Urinary bladder (tissue), 4 donors: ENCODE data around the gene SPON1. TPM values are rescaled to one million over a fixed set of nuclear protein-coding genes. Genes with fewer than 3 reads are reported as not detected.
"Not testable (repeated sequence)": the region's sequence is repeated elsewhere in the genome, so short reads cannot be mapped to it uniquely, and the experiment has no call there.

Experiments used
- DNase-seq: peaks from one replicate; pipeline ENCODE4 v3.0.0-alpha.2; 2015; ENCODE audit errors: extremely low spot score
- H3K27ac ChIP-seq: one replicate; pipeline ENCODE4 v1.5.1; 2013; ENCODE audit warnings: low read depth, mild to moderate bottlenecking, moderate library complexity
- H3K36me3 ChIP-seq: one replicate; pipeline ENCODE4 v1.6.1; 2013; ENCODE audit warnings: mild to moderate bottlenecking, moderate library complexity; ENCODE audit not compliant: insufficient read depth
- H3K4me1 ChIP-seq: one replicate; pipeline ENCODE4 v1.6.1; 2013; ENCODE audit warnings: mild to moderate bottlenecking, moderate library complexity; ENCODE audit not compliant: insufficient read depth
- H3K4me3 ChIP-seq: one replicate; pipeline ENCODE4 v1.5.1; 2013; ENCODE audit warnings: low read depth, low read length
- WGBS: extraction: QIAGEN DNeasy Blood & Tissue Kit; methylation state at CpG from one replicate; pipeline ENCODE4 v1.1.7; 2013; 5-methylcytosine and 5-hydroxymethylcytosine counted together
- polyA plus RNA-seq: library from polyadenylated mRNA; stranded (reverse); fragments of 200-250 nt; gene quantifications from one replicate; pipeline ENCODE4 v1.2.3, GENCODE V29; 2013
- total RNA-seq: library from RNA; depleted of rRNA; stranded (reverse); fragments of >200 nt; gene quantifications from one replicate; pipeline ENCODE4 v1.2.3, GENCODE V29; 2014
- donor health status: healthy with polysubstance abuse.
- donor health status: healthy.

Gene SPON1
- total and polyA plus RNA-seq, 2 donors, result 71.5 to 131 TPM

DNA sequence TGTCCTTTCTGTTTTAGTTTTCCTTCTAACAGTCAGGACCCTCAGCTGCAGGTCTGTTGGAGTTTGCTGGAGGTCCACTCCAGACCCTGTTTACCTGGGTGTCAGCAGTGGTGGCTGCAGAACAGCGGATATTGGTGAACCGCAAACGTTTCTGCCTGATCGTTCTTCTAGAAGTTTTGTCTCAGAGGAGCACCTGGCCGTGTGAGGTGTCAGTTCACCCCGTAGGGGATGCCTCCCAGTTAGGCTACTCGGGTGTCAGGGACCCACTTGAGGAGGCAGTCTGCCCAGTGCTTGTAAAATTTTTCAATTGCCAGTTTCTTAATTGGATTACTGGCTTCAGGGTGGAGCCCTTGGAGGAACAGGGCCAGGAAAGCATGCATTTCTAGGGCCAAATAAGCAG is 211.2 kb downstream of the SPON1 start:
- H3K4me3 ChIP-seq, result not testable (repeated sequence)

GRCh38 chr11:14179116-14179820 is 216.7 kb downstream of the SPON1 start:
- Histone ChIP-seq H3K27ac (no peak overlapping the region), H3K4me3 (no peak overlapping the region), H3K36me3 (no peaks in the 10 kb centered on the region), H3K4me1 (peaks cover 1% of the 10 kb centered on the region)
- no peak for DNase-seq
- 72% methylated on average over 4 of the region's 4 CpGs for WGBS

More for the DNA sequence above, 211.2 kb downstream of the SPON1 start:
- not testable (repeated sequence) for DNase-seq, H3K4me1 ChIP-seq, H3K36me3 ChIP-seq, H3K27ac ChIP-seq
- 88% methylated on average over 7 of the region's 7 CpGs for WGBS

DNA sequence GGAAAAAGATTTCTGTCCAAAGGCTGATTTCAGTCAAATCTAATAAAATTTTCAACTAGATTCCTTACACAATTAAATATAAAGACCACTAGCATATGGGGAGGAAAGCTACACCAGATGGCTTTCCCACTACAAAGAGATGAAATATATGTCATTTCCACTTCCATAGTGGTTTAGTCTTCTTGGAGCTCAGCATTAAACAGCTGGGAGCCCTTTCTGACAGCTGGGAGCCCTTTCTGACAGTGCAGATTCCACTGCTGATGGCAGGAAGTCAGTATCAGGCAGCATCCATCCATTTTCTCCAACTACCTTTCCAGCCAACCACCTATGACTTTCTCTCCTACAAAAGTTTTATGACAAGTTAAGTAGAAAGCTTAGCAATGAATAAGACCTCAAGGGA is 218.6 kb downstream of the SPON1 start:
- Histone ChIP-seq H3K4me3 (no peak overlapping the region), H3K36me3 (peaks cover 2% of the 10 kb centered on the region), H3K4me1 (peaks cover 1% of the 10 kb centered on the region), H3K27ac (no peak overlapping the region)
- no peak for DNase-seq

DNA sequence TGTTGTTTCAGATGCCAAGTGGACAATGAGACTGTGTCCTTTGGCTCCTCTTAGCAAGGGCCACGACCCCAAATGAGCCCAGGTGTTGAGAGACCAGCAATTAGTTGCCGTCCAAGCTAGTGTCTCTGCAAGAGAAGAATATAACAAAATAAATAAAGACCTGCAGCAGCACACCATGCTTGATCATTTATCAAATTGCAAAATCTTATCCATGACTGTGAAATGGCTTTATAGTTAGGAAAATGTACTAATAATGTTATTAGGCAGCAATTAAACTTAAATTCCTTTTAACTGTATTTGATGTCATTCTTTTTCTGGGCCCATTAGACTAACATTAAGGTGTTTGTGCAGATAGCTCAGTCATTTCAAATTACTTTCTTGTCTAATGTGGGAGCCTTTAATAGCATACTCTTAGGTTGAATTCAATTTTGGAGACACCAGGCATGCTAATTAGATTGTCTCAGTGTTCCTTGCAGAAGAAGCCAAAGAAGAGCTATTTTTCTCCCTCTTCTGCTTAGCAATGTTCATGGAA is 220.4 kb downstream of the SPON1 start:
- Histone ChIP-seq H3K4me1 (peaks cover 1% of the 10 kb centered on the region), H3K4me3 (no peak overlapping the region), H3K36me3 (peaks cover 2% of the 10 kb centered on the region), H3K27ac (no peak overlapping the region)
- DNase-seq, result no peak
- 78% methylated on average over 2 of the region's 2 CpGs for WGBS

DNA sequence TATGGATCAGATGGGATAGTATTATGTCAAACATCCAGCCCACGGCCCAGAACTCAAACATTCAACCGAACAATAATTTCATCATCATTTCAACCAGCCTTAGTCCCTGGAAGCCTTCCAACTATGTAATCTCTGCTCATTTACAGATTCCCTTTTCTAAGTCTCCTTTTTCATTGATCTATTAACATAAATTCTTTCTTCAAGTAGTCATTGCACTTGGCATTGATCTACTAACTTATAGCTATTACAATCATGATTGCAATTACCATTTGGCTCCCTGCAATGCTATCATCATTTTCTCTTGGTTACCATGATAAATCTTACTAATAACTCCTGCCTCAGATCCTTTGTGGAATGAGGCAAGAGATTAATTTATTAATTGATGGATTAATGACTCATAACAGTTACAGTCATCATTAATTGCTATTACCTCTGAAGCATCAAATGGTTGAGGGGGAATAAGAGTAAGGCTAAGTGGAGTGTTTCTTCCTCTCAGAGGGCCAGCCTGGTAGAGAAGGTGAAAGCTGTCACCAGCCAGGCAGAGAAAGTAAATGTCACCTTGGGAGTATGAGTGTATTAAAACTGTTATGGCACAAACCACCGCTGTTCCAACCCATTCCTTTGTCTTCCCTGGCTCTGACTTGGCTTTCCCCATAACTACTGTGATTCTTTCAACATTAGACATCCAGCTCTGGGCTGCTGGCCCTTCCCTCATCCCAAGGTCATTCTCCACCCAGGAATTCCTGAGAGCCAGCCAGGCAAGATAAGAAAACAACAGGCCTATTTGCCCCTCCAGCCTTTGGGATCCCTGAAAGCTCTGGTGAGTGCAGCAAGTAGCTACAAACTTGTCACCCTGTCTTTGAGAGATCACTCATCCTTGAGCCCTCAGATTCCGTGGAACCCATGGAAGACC is 221.8 kb downstream of the SPON1 start:
- Histone ChIP-seq H3K36me3 (peaks cover 2% of the 10 kb centered on the region), H3K4me3 (no peak overlapping the region), H3K4me1 (peaks cover 1% of the 10 kb centered on the region), H3K27ac (no peak overlapping the region)
- DNase-seq, result no peak
- 69% methylated on average over 4 of the region's 4 CpGs for WGBS

- WGBS, result 90% methylated on average over 1 of the region's 1 CpG
- Histone ChIP-seq H3K36me3 (peaks cover 2% of the 10 kb centered on the region), H3K27ac (no peak overlapping the region), H3K4me3 (no peak overlapping the region), H3K4me1 (peaks cover 1% of the 10 kb centered on the region)
- no peak for DNase-seq
Observed at GRCh38 chr11:14185461-14185860, 222.9 kb downstream of the SPON1 start.

DNA sequence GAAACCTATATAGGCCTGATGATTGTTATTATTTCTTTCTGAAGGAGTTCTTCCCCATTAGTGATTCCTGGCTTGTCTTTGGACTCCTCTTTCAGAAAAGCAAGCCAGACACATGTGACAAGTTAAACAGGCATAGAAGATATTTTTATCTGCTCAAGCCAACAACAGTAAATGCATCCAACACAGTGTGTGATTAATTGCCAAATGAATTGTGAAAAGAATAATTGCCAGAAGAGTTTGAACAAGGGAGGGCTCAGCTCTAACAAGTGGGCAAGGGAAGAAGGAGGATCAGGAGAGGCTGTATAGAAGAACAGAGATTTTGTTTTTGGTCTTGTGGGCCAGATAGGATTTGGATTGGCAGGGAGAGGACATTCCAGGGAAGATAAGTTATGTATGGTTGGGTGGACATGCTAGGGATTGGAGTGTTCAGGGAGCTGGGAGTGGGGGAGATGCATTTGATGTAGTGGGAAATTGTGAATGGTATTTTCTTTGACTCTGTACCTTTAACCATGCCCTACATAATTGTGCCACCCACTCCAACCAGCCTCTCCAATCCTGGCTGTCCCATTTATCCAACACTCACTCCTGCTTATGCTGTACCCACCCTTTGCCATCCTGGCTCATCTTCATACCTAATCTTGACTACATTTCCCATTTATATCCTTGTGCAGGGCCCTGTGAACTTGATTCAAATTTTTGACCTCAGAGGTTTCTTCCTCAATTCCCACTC is 223.7 kb downstream of the SPON1 start:
- DNase-seq, result peak; percentile 35
- H3K4me1 ChIP-seq, result peaks cover 1% of the 10 kb centered on the region
- H3K36me3 ChIP-seq, result peaks cover 2% of the 10 kb centered on the region
- no peak overlapping the region for H3K4me3 ChIP-seq
- no peak overlapping the region for H3K27ac ChIP-seq

GRCh38 chr11:14189874-14190273 is 227.4 kb downstream of the SPON1 start:
- 69% methylated on average over 3 of the region's 3 CpGs for WGBS
- no peak for DNase-seq
- no peak overlapping the region for H3K27ac ChIP-seq
- no peak overlapping the region for H3K4me3 ChIP-seq
- H3K4me1 ChIP-seq, result no peaks in the 10 kb centered on the region
- peaks cover 2% of the 10 kb centered on the region for H3K36me3 ChIP-seq

DNA sequence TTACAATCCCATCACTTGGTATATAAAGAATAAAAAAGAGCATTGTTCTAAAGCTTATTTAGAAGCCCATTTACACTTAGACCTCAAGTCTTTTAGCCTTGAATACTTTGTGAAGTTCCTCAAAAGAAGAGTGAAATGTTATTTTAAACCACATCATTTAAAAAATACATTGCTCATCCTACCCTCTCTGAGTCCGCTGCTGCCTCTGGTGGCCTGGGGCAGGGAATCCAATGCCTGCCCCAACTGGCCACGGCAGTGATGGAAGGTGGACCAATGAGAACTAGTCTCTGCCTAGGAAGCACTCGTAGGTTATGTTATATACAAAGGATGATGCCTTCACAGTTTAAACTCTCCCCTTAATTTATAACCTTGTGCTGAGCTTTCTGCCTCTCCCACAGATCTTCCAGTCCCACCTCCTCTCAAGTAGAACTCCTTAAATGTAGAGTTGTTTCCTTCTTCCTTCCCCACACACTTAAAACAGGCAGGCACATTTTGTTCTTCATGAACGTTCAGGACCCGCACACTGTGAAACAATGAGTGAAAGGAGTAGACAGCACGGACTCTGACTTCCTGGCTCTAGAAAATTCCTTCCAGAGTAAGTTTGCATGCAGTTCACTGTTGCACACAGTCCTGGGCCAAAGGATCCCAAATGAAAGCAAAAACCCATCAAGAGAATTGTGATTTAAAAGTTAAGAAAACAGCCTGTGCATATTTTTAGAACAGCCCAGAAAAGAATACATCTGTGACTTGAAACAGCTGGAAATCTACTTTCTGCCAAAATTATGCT is 228.7 kb downstream of the SPON1 start:
- H3K36me3 ChIP-seq, result no peaks in the 10 kb centered on the region
- no peak overlapping the region for H3K27ac ChIP-seq
- 50% methylated on average over 6 of the region's 6 CpGs for WGBS
- DNase-seq, result peak; percentile 26
- H3K4me1 ChIP-seq, result no peaks in the 10 kb centered on the region
- H3K4me3 ChIP-seq, result no peak overlapping the region

DNA sequence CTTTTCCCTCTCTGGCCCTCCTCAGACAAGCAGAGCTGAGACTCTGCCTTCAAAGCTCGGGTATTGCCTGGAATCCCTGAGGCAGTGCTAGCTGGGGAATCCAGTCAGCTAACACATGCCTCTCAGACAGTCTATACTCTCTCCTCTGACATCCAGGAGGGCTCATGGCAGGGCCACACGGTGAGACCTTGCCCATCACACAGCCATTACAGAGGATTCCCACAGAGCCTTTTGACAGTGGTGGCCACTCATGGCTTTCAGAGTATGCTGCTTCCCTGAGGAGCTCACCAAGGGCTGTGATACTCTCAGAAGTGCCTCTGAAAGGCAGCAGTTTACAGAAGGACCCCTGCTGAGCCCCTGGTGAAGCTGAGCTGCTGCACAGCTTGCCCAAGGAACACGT is 231.1 kb downstream of the SPON1 start:
- Histone ChIP-seq H3K27ac (no peak overlapping the region), H3K4me3 (no peak overlapping the region), H3K36me3 (no peaks in the 10 kb centered on the region), H3K4me1 (no peaks in the 10 kb centered on the region)
- no peak for DNase-seq
- 70% methylated on average over 3 of the region's 3 CpGs for WGBS

DNA sequence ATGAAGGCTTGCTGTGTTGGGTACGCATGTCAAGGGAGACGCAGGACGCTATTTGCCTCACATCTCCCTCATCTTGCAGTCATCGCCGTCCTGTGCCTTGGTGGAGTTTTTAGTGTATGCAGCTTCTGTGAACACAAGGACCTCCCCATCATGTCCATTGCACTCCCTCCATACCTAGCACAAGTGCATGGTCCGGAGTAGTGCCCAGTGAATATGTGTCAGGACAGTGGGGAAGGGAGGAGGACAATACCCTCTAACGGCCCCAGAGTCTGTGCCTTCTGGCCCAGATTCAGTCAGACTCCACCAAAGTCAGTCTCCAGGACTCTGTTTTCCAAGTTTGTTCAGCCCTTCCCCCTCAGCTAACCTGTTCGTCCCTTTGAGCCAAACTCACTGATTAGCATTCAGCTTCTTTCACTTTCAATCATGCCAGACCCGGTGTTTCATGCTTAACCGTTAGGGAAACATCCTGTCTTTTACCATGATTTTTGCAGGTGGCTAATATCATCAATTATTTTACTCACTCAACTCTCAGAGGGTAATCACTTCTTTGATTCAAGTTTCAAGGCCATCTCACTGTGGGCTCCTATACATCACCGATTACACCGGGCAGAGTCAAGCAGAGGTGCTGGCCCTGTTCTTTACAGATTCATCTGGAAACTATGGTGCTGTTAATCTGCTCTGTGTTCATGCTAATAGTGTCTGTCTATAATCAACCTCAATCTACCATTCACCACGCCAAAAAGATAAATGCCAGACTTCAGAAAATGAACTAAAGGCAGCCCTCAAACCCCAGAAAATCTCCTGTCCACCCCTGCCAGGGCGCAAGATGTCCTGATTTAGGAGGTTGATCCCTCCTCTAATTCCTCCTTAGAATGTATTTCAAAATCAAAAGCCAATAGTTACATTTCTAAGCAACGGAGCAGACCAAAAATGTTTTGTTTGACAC is 240.0 kb downstream of the SPON1 start:
- WGBS, result 67% methylated on average over 15 of the region's 15 CpGs

GRCh38 chr11:14203321-14203720 is 240.8 kb downstream of the SPON1 start:
- no peak overlapping the region for H3K4me3 ChIP-seq
- WGBS, result 86% methylated on average over 4 of the region's 4 CpGs

More for the DNA sequence above, 240.0 kb downstream of the SPON1 start:
- H3K4me1 ChIP-seq, result no peaks in the 10 kb centered on the region
- H3K27ac ChIP-seq, result no peak overlapping the region
- DNase-seq, result no peak
- H3K36me3 ChIP-seq, result no peaks in the 10 kb centered on the region
- H3K4me3 ChIP-seq, result no peak overlapping the region

More at GRCh38 chr11:14203321-14203720, 240.8 kb downstream of the SPON1 start:
- Histone ChIP-seq H3K4me1 (no peaks in the 10 kb centered on the region), H3K27ac (no peak overlapping the region), H3K36me3 (no peaks in the 10 kb centered on the region)
- no peak for DNase-seq
